ENCODE measurements around the gene AQP6.

Gene AQP6

GRCh38 chr12:49998453-49998852, 25.7 kb downstream of the AQP6 start:
- no peak overlapping the region for H3K4me3 ChIP-seq (ENCODE audit: low read length in 2 of 2)
- no peaks in the 10 kb centered on the region for H3K27me3 ChIP-seq (ENCODE audit: control insufficient read depth in 2 of 2, insufficient read depth in 2 of 2, low read length in 2 of 2)
- H3K4me1 ChIP-seq (ENCODE audit: control insufficient read depth in 2 of 2, insufficient read depth in 2 of 2, low read length in 2 of 2) = no peaks in the 10 kb centered on the region
- no peak overlapping the region for H3K9ac ChIP-seq (ENCODE audit: low read depth in 1 of 2, low read length in 2 of 2)
- H3K9me3 ChIP-seq (ENCODE audit: control insufficient read depth in 2 of 2, low read length in 2 of 2) = no peaks in the 10 kb centered on the region
- H3K36me3 ChIP-seq (ENCODE audit: control insufficient read depth in 2 of 2, insufficient read depth in 2 of 2, low read length in 2 of 2) = peaks cover 3 to 21% of the 10 kb centered on the region in 2 donors
- H3K27ac ChIP-seq (ENCODE audit: low read depth in 2 of 2, low read length in 2 of 2) = no peak overlapping the region

DNA sequence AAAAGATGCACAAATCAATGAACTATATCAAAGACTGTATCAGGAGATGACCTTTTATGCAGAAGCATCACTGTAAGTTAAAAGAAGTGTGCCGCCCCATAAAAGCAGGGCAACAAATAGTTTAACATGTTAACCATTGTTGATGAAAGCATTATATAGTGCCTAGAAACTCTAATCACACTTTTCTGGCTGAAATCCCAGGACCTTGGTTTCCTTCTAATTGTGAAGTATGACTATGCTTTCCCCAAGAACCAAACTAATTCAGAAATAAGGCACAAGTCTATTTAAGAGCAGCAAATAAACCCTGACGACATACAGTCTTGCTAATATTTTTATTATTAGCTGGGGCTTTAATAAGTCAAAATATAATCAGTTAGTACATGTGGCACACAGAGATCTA, 30.8 kb downstream of the AQP6 start:
- H3K4me3 ChIP-seq (ENCODE audit: low read length in 2 of 2) = no peak overlapping the region
- no peak overlapping the region for H3K9ac ChIP-seq (ENCODE audit: low read depth in 1 of 2, low read length in 2 of 2)
- no peaks in the 10 kb centered on the region for H3K9me3 ChIP-seq (ENCODE audit: control insufficient read depth in 2 of 2, low read length in 2 of 2)
- no peaks in the 10 kb centered on the region for H3K4me1 ChIP-seq (ENCODE audit: control insufficient read depth in 2 of 2, insufficient read depth in 2 of 2, low read length in 2 of 2)
- H3K27me3 ChIP-seq (ENCODE audit: control insufficient read depth in 2 of 2, insufficient read depth in 2 of 2, low read length in 2 of 2) = no peaks in the 10 kb centered on the region
- H3K27ac ChIP-seq (ENCODE audit: low read depth in 2 of 2, low read length in 2 of 2) = no peak overlapping the region
- H3K36me3 ChIP-seq (ENCODE audit: control insufficient read depth in 2 of 2, insufficient read depth in 2 of 2, low read length in 2 of 2) = peaks cover 5 to 22% of the 10 kb centered on the region in 2 donors

DNA sequence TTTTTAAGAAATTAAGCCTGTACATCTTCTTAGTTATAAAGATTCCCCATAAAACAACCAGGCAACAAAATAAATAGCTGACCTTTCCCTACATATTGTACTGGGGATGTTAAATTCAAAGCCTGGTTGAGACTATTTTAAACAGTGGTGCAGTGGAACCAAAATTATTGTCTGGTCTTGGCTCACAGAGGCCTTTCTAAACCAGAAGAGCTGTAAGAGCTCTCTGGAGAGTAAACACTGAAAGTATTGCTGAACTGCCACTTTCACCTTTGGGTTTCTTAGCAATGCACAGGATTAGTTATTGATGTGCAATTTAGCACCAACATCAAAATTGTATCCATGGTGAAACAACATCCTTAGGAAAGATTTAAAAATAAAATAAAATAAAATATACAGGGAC, 31.9 kb downstream of the AQP6 start:
- H3K4me1 ChIP-seq (ENCODE audit: control insufficient read depth in 2 of 2, insufficient read depth in 2 of 2, low read length in 2 of 2) = no peaks in the 10 kb centered on the region
- H3K4me3 ChIP-seq (ENCODE audit: low read length in 2 of 2) = no peak overlapping the region
- H3K36me3 ChIP-seq (ENCODE audit: control insufficient read depth in 2 of 2, insufficient read depth in 2 of 2, low read length in 2 of 2) = peaks cover 5 to 17% of the 10 kb centered on the region in 2 donors
- H3K9me3 ChIP-seq (ENCODE audit: control insufficient read depth in 2 of 2, low read length in 2 of 2) = no peaks in the 10 kb centered on the region
- H3K27ac ChIP-seq (ENCODE audit: low read depth in 2 of 2, low read length in 2 of 2) = no peak overlapping the region
- H3K9ac ChIP-seq (ENCODE audit: low read depth in 1 of 2, low read length in 2 of 2) = no peak overlapping the region
- H3K27me3 ChIP-seq (ENCODE audit: control insufficient read depth in 2 of 2, insufficient read depth in 2 of 2, low read length in 2 of 2) = no peaks in the 10 kb centered on the region

DNA sequence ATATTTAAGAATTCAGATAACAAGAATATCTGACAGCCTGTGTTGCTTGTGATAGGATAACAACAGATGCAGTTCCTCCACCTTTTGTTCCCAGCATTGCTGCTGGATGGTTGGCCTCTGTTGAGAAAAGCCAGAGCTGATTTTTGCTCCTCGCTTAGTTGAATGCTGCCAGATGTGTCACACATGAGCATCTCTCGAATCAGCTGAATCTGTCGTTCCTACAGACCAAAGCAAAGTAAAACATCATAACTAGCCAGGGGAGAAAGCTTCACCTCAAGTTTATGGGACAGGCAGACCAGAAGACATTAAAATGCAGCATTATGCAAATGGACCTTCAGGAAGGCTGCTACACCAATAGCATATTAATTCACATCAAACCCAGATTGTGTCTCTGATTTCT, 32.4 kb downstream of the AQP6 start:
- Histone ChIP-seq H3K27me3 (ENCODE audit: control insufficient read depth in 2 of 2, insufficient read depth in 2 of 2, low read length in 2 of 2) (no peaks in the 10 kb centered on the region), H3K9me3 (ENCODE audit: control insufficient read depth in 2 of 2, low read length in 2 of 2) (no peaks in the 10 kb centered on the region), H3K36me3 (ENCODE audit: control insufficient read depth in 2 of 2, insufficient read depth in 2 of 2, low read length in 2 of 2) (peaks cover 5 to 17% of the 10 kb centered on the region in 2 donors), H3K9ac (ENCODE audit: low read depth in 1 of 2, low read length in 2 of 2) (no peak overlapping the region), H3K27ac (ENCODE audit: low read depth in 2 of 2, low read length in 2 of 2) (no peak overlapping the region), H3K4me1 (ENCODE audit: control insufficient read depth in 2 of 2, insufficient read depth in 2 of 2, low read length in 2 of 2) (no peaks in the 10 kb centered on the region), H3K4me3 (ENCODE audit: low read length in 2 of 2) (no peak overlapping the region)

DNA sequence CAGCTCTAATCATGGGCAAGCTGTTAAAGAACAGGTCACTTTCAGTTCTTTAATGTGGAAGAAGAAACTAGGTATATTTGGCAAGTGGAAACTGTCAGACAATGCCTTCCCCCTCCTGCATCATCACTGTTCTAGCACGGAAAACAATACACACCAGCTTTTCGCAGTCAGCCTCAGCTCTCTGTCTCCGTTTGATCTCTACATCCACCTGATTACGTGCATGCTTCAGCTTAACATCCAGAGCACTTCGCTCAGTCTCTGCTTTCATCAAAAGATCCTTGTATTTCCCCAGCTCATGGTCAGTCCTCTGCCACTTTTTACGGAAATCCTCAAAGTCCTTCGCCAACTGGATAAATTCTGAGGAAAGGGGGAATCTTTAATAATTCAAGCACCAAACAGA, 33.5 kb downstream of the AQP6 start:
- Histone ChIP-seq H3K36me3 (ENCODE audit: control insufficient read depth in 2 of 2, insufficient read depth in 2 of 2, low read length in 2 of 2) (peaks cover 5 to 8% of the 10 kb centered on the region in 2 donors), H3K4me3 (ENCODE audit: low read length in 2 of 2) (no peak overlapping the region), H3K9ac (ENCODE audit: low read depth in 1 of 2, low read length in 2 of 2) (no peak overlapping the region), H3K4me1 (ENCODE audit: control insufficient read depth in 2 of 2, insufficient read depth in 2 of 2, low read length in 2 of 2) (no peaks in the 10 kb centered on the region), H3K27ac (ENCODE audit: low read depth in 2 of 2, low read length in 2 of 2) (peak overlapping the region in 1 of 2 donors; percentile 7), H3K27me3 (ENCODE audit: control insufficient read depth in 2 of 2, insufficient read depth in 2 of 2, low read length in 2 of 2) (no peaks in the 10 kb centered on the region), H3K9me3 (ENCODE audit: control insufficient read depth in 2 of 2, low read length in 2 of 2) (no peaks in the 10 kb centered on the region)

DNA sequence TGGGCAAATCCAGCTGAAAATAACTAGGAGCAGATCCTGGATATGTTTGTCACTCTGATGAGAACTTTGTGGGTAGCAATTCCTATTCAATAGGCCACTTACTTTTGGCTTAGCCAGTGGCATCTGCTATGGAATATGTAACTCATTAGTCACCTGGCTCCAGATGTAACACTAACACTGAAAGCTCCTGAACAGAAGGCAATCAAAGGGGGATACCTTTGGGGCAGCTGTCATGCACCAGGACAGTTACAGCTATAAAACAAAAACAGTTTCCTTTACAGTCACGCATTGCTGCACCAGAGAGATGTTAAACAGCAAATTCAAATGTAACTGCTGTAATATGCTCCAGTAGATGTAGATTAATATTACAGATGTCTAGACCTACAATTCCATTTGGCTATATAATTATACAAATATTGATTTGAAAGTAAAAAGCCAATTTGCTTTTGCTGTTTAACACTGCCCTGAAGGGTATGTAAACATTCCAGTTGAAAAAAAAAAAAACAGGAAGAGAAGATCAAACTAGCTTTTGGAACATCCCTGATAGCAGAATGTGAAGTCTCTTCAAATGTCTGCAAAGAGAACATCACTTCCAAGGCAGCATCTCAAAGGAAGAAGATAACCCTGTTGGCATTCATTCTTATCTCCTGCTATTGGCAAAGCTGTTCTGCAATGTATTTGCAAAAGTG, 34.2 kb downstream of the AQP6 start:
- H3K9ac ChIP-seq (ENCODE audit: low read depth in 1 of 2, low read length in 2 of 2) = no peak overlapping the region
- H3K4me1 ChIP-seq (ENCODE audit: control insufficient read depth in 2 of 2, insufficient read depth in 2 of 2, low read length in 2 of 2) = no peaks in the 10 kb centered on the region
- peaks cover 5 to 8% of the 10 kb centered on the region in 2 donors for H3K36me3 ChIP-seq (ENCODE audit: control insufficient read depth in 2 of 2, insufficient read depth in 2 of 2, low read length in 2 of 2)
- H3K9me3 ChIP-seq (ENCODE audit: control insufficient read depth in 2 of 2, low read length in 2 of 2) = no peaks in the 10 kb centered on the region
- no peak overlapping the region for H3K4me3 ChIP-seq (ENCODE audit: low read length in 2 of 2)
- no peaks in the 10 kb centered on the region for H3K27me3 ChIP-seq (ENCODE audit: control insufficient read depth in 2 of 2, insufficient read depth in 2 of 2, low read length in 2 of 2)
- peak overlapping the region in 1 of 2 donors; percentile 7 for H3K27ac ChIP-seq (ENCODE audit: low read depth in 2 of 2, low read length in 2 of 2)

DNA sequence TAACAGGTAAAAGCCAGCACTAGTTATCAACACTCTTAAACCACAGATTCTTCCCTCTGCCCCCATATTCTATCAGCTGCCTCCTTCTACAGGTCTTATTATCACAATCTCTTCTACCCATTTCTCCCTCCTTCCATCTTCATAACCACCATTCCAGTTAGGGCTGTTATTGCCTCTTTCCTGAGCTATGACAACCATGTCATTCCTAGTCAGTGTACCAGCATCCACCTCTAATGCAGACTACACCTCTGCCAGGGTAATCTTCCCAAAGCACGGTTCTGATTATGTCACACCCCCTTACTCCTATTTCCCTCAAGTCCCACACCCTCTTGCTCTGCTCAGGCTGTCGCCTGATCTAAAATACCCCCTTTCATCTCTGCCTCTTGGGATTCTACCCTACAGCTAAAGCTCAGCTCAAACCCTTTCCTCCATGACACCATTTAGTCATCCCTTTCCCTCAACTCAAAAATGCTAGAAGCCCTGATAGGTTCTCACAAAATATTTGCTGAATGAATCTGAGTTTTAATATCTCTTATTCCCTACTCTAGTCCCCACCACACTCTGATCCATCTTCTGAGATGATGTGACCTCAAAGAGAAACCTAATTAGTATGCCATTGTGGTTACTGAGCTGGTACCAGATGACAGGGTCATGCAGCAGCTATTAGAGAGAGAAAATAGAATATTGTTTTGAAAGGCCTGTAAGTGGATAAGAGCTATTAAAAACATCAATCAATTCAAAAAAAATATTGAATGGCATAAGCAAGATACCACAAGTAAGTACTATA, 40.8 kb downstream of the AQP6 start:
- H3K4me1 ChIP-seq (ENCODE audit: control insufficient read depth in 2 of 2, insufficient read depth in 2 of 2, low read length in 2 of 2) = no peaks in the 10 kb centered on the region

DNA sequence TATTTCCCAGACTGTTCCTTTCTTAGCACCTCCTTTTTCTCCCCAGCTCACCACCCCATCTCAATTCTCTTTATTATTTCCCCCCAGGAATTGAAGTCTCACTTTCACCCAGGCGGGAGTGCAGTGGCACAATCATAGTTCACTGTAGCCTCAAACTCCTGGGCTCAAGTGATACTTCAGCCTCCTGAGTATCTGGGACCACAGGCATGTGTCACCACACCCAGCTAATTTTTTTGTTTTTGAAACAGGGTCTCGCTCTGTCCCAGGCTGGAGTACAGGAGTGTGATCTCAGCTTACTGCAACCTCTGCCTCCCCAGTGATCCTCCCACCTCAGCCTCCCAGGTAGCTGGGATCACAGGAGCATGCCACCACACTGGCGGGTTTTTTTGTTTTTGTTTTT, 41.6 kb downstream of the AQP6 start:
- Histone ChIP-seq H3K27ac (ENCODE audit: low read depth in 2 of 2, low read length in 2 of 2) (no peak overlapping the region), H3K9me3 (ENCODE audit: control insufficient read depth in 2 of 2, low read length in 2 of 2) (no peaks in the 10 kb centered on the region), H3K4me1 (ENCODE audit: control insufficient read depth in 2 of 2, insufficient read depth in 2 of 2, low read length in 2 of 2) (no peaks in the 10 kb centered on the region), H3K9ac (ENCODE audit: low read depth in 1 of 2, low read length in 2 of 2) (no peak overlapping the region), H3K27me3 (ENCODE audit: control insufficient read depth in 2 of 2, insufficient read depth in 2 of 2, low read length in 2 of 2) (no peaks in the 10 kb centered on the region), H3K4me3 (ENCODE audit: low read length in 2 of 2) (no peak overlapping the region), H3K36me3 (ENCODE audit: control insufficient read depth in 2 of 2, insufficient read depth in 2 of 2, low read length in 2 of 2) (no peaks in the 10 kb centered on the region)

More for the DNA sequence above, 40.8 kb downstream of the AQP6 start:
- no peak overlapping the region for H3K4me3 ChIP-seq (ENCODE audit: low read length in 2 of 2)
- H3K27ac ChIP-seq (ENCODE audit: low read depth in 2 of 2, low read length in 2 of 2) = no peak overlapping the region
- H3K9ac ChIP-seq (ENCODE audit: low read depth in 1 of 2, low read length in 2 of 2) = no peak overlapping the region
- H3K9me3 ChIP-seq (ENCODE audit: control insufficient read depth in 2 of 2, low read length in 2 of 2) = no peaks in the 10 kb centered on the region
- H3K27me3 ChIP-seq (ENCODE audit: control insufficient read depth in 2 of 2, insufficient read depth in 2 of 2, low read length in 2 of 2) = no peaks in the 10 kb centered on the region
- H3K36me3 ChIP-seq (ENCODE audit: control insufficient read depth in 2 of 2, insufficient read depth in 2 of 2, low read length in 2 of 2) = no peaks in the 10 kb centered on the region

- no peak overlapping the region for H3K9ac ChIP-seq (ENCODE audit: low read depth in 1 of 2, low read length in 2 of 2)
- H3K36me3 ChIP-seq (ENCODE audit: control insufficient read depth in 2 of 2, insufficient read depth in 2 of 2, low read length in 2 of 2) = no peaks in the 10 kb centered on the region
- H3K4me3 ChIP-seq (ENCODE audit: low read length in 2 of 2) = no peak overlapping the region
- no peaks in the 10 kb centered on the region for H3K4me1 ChIP-seq (ENCODE audit: control insufficient read depth in 2 of 2, insufficient read depth in 2 of 2, low read length in 2 of 2)
- no peaks in the 10 kb centered on the region for H3K9me3 ChIP-seq (ENCODE audit: control insufficient read depth in 2 of 2, low read length in 2 of 2)
- no peak overlapping the region for H3K27ac ChIP-seq (ENCODE audit: low read depth in 2 of 2, low read length in 2 of 2)
- H3K27me3 ChIP-seq (ENCODE audit: control insufficient read depth in 2 of 2, insufficient read depth in 2 of 2, low read length in 2 of 2) = no peaks in the 10 kb centered on the region
Measured at GRCh38 chr12:50016501-50017475, 44.0 kb downstream of the AQP6 start.

All from mucosa of rectum (tissue), 2 donors.